Heart left ventricle (tissue), 16 donors: ENCODE measurements around the gene RAF1. TPM values are rescaled to one million over a fixed set of nuclear protein-coding genes. Genes with fewer than 3 reads are reported as not detected.
"Not testable (repeated sequence)": the region's sequence is repeated elsewhere in the genome, so short reads cannot be mapped to it uniquely, and the experiment has no call there.

ENCODE experiments used
- ATAC-seq, 4 donors: fragments of 200-7000 bp; cut with Tn5 transposase; one replicate each; pipeline ENCODE4 v1.9.1; 2020 to 2022; ENCODE audit warnings: moderate library complexity in 4 of 4, mild to moderate bottlenecking in 3 of 4, moderate number of reproducible peaks in 1 of 4
- DNase-seq, 5 donors: peaks; one replicate each; pipeline ENCODE4 v3.0.0-alpha.2; 2020
- H3K27ac ChIP-seq, 12 donors: fragments of 200-600 bp; sonication (generic) in 4 of 12; one replicate each; pipeline versions ENCODE4 v1.5.0 to v1.8.0; 2016 to 2022; ENCODE audit warnings: mild to moderate bottlenecking in 2 of 12
- H3K27me3 ChIP-seq, 9 donors: fragments of 200-600 bp; sonication (generic) in 2 of 9; one replicate each; pipeline versions ENCODE4 v1.5.1 to v1.8.0; 2016 to 2022; ENCODE audit warnings: mild to moderate bottlenecking in 3 of 9
- H3K36me3 ChIP-seq, 9 donors: fragments of 200-600 bp; sonication (generic) in 2 of 9; one replicate each; pipeline versions ENCODE4 v1.5.0 to v1.8.0; 2018 to 2022; ENCODE audit warnings: mild to moderate bottlenecking in 2 of 9
- H3K4me1 ChIP-seq, 12 donors: fragments of 200-600 bp; sonication (generic) in 4 of 12; one replicate each; pipeline versions ENCODE4 v1.5.0 to v1.8.0; 2016 to 2022; ENCODE audit warnings: mild to moderate bottlenecking in 3 of 12
- H3K4me3 ChIP-seq, 12 donors: fragments of 200-600 bp; sonication (generic) in 4 of 12; one replicate each; pipeline versions ENCODE4 v1.5.0 to v1.8.0; 2017 to 2022; ENCODE audit warnings: mild to moderate bottlenecking in 9 of 12, moderate library complexity in 4 of 12
- H3K9me3 ChIP-seq, 12 donors: fragments of 200-600 bp; sonication (generic) in 4 of 12; one replicate each; pipeline versions ENCODE4 v1.5.0 to v1.8.0; 2016 to 2022; ENCODE audit warnings: mild to moderate bottlenecking in 1 of 12
- POLR2A ChIP-seq, 2 donors: fragments of 450-650 bp; IDR thresholded peaks; one replicate each; pipeline ENCODE4 v1.6.1; 2017; ENCODE audit warnings: antibody characterized with exemption in 2 of 2, mild to moderate bottlenecking in 2 of 2, moderate library complexity in 2 of 2
- WGBS, 4 donors: extraction: QIAGEN DNeasy Blood & Tissue Kit in 2 of 4; methylation state at CpG; one replicate each; pipeline versions ENCODE4 v1.1.5 to v1.1.7; 2013 to 2018; 5-methylcytosine and 5-hydroxymethylcytosine counted together
- intact Hi-C, 10 donors: fragments of 100-400 bp; cut with DNase I; formaldehyde crosslinking; loops; one replicate each; pipeline versions ENCODE4 v1.11.1 to v1.14.2; 2022
- polyA plus RNA-seq, 2 donors: library from polyadenylated mRNA; stranded (reverse); fragments of 200-250 nt; gene quantifications; one replicate each; pipeline ENCODE4 v1.2.3, GENCODE V29; 2013
- total RNA-seq, 9 donors: library from RNA; depleted of rRNA in 2 of 9; stranded (reverse); fragments of >200 nt in 2 of 9; fragmentation: NEBNext Ultra II Directional in 3 of 9; extraction: Animal tissue kit (Norgen Biotek cat#: 25700) in 3 of 9; gene quantifications; one replicate each; pipeline versions ENCODE4 v1.1.0 to v1.2.4, GENCODE V29; 2016 to 2023
- TF ChIP-seq, protein P1 (sequence below), 12 donors: fragments of 200-600 bp; sonication (generic) in 4 of 12; IDR thresholded peaks; one replicate each; pipeline versions ENCODE4 v1.5.0 to v1.8.0; 2018 to 2022; ENCODE audit warnings: antibody characterized with exemption in 12 of 12, mild to moderate bottlenecking in 5 of 12
- donor health status: ischemic (EF 13 %, LVEDD 7.1; RV severe dilation, severe dysfunction).
- donor health status: healthy with polysubstance abuse.
- donor health status: DM: no; HTN: yes; CAD: no.
- donor health status: DM: no; HTN: no; CAD: no.
- donor health status: ischemic (EF 25% LVEDD 6.9; RV normal size, moderate dysfunction).
- donor health status: ischemic (EF 25% LVEDD 5.7; RV mildly dilated, moderate dysfunction).
- donor health status: healthy.
- donor health status: DM: yes; HTN: yes; CAD: no.
- donor health status: ischemic (EF 35%, LVEDD 5.7; RV mildly dilated, moderate dysfunction).
- donor health status: nonischemic (EF 11% LVEDD 7.7; RV severe dilation, severe dysfunction).
- donor health status: DM: yes; HTN: yes; CAD: no.
- donor health status: PGD.
- donor health status: ischemic (EF 29% LVEDD 5.4; RV normal size, mild dysfunction).
- donor health status: nonischemic (EF 23%, LVEDD 6.1; RV moderate dilation, normal function).

Gene RAF1
- total and polyA plus RNA-seq, 11 donors: 62.7 to 197 (median 135) TPM

DNA sequence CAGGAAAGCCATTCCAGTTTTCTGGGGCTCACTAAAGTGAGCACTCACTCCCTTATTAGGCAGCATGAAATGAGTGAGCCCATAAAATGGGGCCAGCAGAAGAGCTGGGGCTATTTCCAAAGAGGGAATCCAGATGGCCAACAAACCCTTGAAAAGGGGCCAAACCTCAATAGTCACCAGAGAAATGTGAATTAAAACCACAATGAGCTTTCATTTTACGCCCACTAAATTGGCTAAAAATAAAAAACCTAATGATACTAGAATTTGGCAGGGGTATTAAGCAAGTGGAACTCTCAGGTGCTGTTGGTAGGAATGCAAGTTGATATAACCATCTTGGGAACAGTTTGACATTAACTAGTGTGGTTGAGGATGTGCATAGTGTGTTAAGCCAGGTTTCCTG lies 42.1 kb upstream of the RAF1 start:
- no peak for DNase-seq
- no peak for TF ChIP-seq POLR2A (IDR thresholded peaks at IDR 0.05)
- TF ChIP-seq, protein P1, sequence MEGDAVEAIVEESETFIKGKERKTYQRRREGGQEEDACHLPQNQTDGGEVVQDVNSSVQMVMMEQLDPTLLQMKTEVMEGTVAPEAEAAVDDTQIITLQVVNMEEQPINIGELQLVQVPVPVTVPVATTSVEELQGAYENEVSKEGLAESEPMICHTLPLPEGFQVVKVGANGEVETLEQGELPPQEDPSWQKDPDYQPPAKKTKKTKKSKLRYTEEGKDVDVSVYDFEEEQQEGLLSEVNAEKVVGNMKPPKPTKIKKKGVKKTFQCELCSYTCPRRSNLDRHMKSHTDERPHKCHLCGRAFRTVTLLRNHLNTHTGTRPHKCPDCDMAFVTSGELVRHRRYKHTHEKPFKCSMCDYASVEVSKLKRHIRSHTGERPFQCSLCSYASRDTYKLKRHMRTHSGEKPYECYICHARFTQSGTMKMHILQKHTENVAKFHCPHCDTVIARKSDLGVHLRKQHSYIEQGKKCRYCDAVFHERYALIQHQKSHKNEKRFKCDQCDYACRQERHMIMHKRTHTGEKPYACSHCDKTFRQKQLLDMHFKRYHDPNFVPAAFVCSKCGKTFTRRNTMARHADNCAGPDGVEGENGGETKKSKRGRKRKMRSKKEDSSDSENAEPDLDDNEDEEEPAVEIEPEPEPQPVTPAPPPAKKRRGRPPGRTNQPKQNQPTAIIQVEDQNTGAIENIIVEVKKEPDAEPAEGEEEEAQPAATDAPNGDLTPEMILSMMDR (IDR thresholded peaks at IDR 0.05): no peak
- Histone ChIP-seq H3K4me3 (no peak overlapping the region), H3K36me3 (no peaks in the 10 kb centered on the region), H3K4me1 (peaks cover 0 to 22% (median 5%) of the 10 kb centered on the region in 12 donors), H3K27ac (peak overlapping the region in 1 of 12 donors; percentile 0), H3K9me3 (no peaks in the 10 kb centered on the region), H3K27me3 (peaks cover 0 to 4% (median 0%) of the 10 kb centered on the region in 9 donors)
- intact Hi-C loops: loop anchor here in 3 of 10 donors (10.0 kb wide), 1 partner anchor 99 kb away; no protein-coding TSS in a partner anchor
- 75 to 86% (median 80%) methylated on average over 1 of the region's 1 CpG for WGBS, 4 donors
- peak in 1 of 4 donors; percentile 6 for ATAC-seq

DNA sequence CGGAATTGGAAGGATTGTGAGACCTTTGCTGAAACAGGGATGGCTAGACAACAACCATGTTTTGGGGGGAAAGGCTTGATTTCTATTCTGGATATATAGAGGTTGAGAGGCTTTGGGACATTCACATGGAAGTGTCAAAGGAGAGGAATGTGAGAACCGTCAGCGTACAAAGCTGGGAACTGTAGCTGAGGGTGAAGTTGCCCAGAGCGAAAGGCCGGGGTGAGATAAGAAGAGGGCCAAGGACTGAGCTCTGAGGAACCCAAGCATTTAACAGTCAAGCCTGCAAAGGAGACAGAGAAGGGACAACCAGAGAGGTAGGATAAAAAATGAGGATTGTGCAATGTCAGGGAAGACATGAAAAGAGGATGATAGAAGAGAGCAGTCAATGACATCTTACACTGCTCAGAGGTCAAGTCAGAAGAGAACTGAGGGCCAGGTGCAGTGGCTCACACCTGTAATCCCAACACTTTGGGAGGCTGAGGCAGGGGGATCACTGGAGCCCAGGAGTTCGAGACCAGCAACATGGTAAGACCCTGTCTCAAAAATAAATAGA lies 41.5 kb upstream of the RAF1 start:
- H3K4me1 ChIP-seq: peaks cover 0 to 22% (median 5%) of the 10 kb centered on the region in 12 donors
- TF ChIP-seq, protein P1 (IDR thresholded peaks at IDR 0.05): no peak
- TF ChIP-seq POLR2A (IDR thresholded peaks at IDR 0.05): no peak
- no peaks in the 10 kb centered on the region for H3K9me3 ChIP-seq
- intact Hi-C loops: loop anchor here in 3 of 10 donors (10.0 kb wide), 1 partner anchor 99 kb away; no protein-coding TSS in a partner anchor
- peak overlapping the region in 4 of 12 donors; percentile 0 to 29 (median 16) for H3K27ac ChIP-seq
- ATAC-seq: peak in 3 of 4 donors; percentile 31 to 51 (median 48)
- 53 to 60% (median 58%) methylated on average over 6 of the region's 6 CpGs for WGBS, 4 donors
- H3K27me3 ChIP-seq: peaks cover 0 to 4% (median 0%) of the 10 kb centered on the region in 9 donors
- no peak for DNase-seq
- no peak overlapping the region for H3K4me3 ChIP-seq
- no peaks in the 10 kb centered on the region for H3K36me3 ChIP-seq

DNA sequence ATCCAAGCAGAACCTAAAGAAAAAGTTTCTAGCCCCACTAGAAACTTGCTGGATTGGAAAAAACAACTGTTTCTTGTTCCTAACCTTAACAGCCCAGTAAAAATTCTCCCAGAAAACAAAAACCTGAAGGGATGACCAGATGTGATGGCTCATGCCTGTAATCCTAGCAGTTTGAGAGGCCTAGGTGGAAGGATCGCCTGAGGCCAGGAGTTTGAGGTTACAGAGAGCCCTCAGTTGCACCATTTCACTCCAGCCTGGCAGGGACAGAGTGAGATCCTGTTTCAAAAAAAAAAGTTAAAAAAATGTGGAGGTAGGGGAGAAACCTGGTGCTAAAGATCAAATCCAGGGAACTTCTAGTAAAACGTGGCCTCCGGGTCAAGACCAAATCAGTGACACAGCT lies 38.6 kb upstream of the RAF1 start:
- DNase-seq (no peak), ATAC-seq (no peak)
- Histone ChIP-seq H3K4me3 (no peak overlapping the region), H3K9me3 (no peaks in the 10 kb centered on the region), H3K27me3 (no peaks in the 10 kb centered on the region), H3K27ac (no peak overlapping the region), H3K36me3 (no peaks in the 10 kb centered on the region), H3K4me1 (peaks cover 0 to 17% (median 3%) of the 10 kb centered on the region in 12 donors)
- intact Hi-C loops: loop anchor here in 3 of 10 donors (10.0 kb wide), 1 partner anchor 102 kb away; no protein-coding TSS in a partner anchor
- TF ChIP-seq, protein P1 (IDR thresholded peaks at IDR 0.05): no peak
- no peak for TF ChIP-seq POLR2A (IDR thresholded peaks at IDR 0.05)
- 81 to 92% (median 84%) methylated on average over 3 of the region's 3 CpGs for WGBS, 4 donors

DNA sequence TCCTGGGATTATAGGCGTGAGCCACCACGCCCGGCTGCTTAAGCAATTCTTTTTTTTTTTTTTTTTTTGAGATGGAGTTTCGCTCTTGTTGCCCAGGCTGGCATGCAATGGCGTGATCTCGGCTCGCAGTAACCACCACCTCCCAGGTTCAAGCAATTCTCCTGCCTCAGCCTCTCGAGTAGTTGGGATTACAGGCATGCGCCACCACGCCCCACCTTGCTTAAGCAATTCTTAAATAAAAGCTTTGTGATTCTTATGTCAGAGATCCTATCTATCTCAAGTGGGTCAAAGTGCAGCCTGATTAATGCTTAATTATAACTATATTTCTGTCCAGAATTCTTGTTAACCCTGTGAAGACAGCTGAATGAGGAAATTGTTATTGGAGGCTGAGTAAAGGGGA lies 37.7 kb upstream of the RAF1 start:
- WGBS, 4 donors: 92 to 97% (median 94%) methylated on average over 10 of the region's 10 CpGs
- H3K9me3 ChIP-seq, H3K27ac ChIP-seq, ATAC-seq, H3K27me3 ChIP-seq, DNase-seq, H3K36me3 ChIP-seq, H3K4me3 ChIP-seq: not testable (repeated sequence)
- peaks cover 0 to 16% (median 3%) of the 10 kb centered on the region in 12 donors for H3K4me1 ChIP-seq
- intact Hi-C loops: loop anchor here in 3 of 10 donors (10.0 kb wide), 1 partner anchor 103 kb away; no protein-coding TSS in a partner anchor
